Activated naive CD8-positive, alpha-beta T cell treated with anti-CD3 and anti-CD28 coated beads, Interleukin-2, amount 10 ng/mL, durations not matched to agents 7 days and 5 days (primary cell): Measurements from ENCODE around the gene TMPRSS11E. TPM values are rescaled to one million over a fixed set of nuclear protein-coding genes. Genes with fewer than 3 reads are reported as not detected.
"Not testable (repeated sequence)": the region's sequence is repeated elsewhere in the genome, so short reads cannot be mapped to it uniquely, and the experiment has no call there.

ENCODE experiments used
- ATAC-seq: fragments of 150-1000 bp; cut with Tn5 transposase; one replicate; pipeline ENCODE4 v1.10.0; 2021; ENCODE audit warnings: low read depth, moderate library complexity
- POLR2A ChIA-PET: fragments of 350-600 bp; sonication (Branson Sonifier 250); formaldehyde crosslinking; loops from one replicate; lab custom pipeline; 2021; ENCODE audit warnings: antibody characterized with exemption; lab: Charles Lee
- DNase-seq: peaks from one replicate; pipeline ENCODE4 v3.0.0; 2021
- H3K27ac Mint-ChIP-seq: one replicate; pipeline ENCODE4 v1.8.0; 2022; ENCODE audit warnings: mild to moderate bottlenecking, mixed read lengths
- H3K27me3 Mint-ChIP-seq: one replicate; pipeline ENCODE4 v1.8.0; 2022; ENCODE audit warnings: mild to moderate bottlenecking, moderate library complexity, mixed read lengths
- H3K36me3 Mint-ChIP-seq: one replicate; pipeline ENCODE4 v1.8.0; 2021; ENCODE audit warnings: mild to moderate bottlenecking, mixed read lengths
- H3K4me1 Mint-ChIP-seq: one replicate; pipeline ENCODE4 v1.8.0; 2021; ENCODE audit warnings: mixed read lengths
- H3K4me3 Mint-ChIP-seq: one replicate; pipeline ENCODE4 v1.8.0; 2022; ENCODE audit warnings: mild to moderate bottlenecking, moderate library complexity, mixed read lengths
- H3K9me3 Mint-ChIP-seq: one replicate; pipeline ENCODE4 v1.8.0; 2021; ENCODE audit warnings: mixed read lengths
- total RNA-seq, 2 experiments: library from RNA; stranded (reverse); gene quantifications; one replicate each; pipeline ENCODE4 v1.2.3, GENCODE V29; 2021

TMPRSS11E gene
- total RNA-seq, 2 experiments from 2014 or later, result 0.22 TPM; not detected in 1

DNA sequence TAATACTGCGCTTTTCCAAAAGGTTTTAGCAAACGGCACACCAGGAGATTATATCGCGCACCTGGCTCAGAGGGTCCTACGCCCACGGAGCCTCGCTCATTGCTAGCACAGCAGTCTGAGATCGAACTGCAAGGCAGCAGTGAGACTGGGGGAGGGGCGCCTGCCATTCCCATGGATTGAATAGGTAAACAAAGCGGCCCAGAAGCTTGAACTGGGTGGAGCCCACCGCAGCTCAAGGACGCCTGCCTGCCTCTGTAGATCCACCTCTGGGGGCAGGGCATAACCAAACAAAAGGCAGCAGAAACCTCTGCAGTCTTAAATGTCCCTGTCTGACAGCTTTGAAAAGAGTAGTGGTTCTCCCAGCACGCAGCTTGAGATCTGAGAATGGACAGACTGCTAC, 95.5 kb downstream of the TMPRSS11E start:
- DNase-seq, POLR2A ChIA-PET, H3K4me3 Mint-ChIP-seq, H3K27me3 Mint-ChIP-seq, H3K9me3 Mint-ChIP-seq, ATAC-seq, H3K36me3 Mint-ChIP-seq, H3K27ac Mint-ChIP-seq, H3K4me1 Mint-ChIP-seq: not testable (repeated sequence)

Other genes starting within 250 kb of the TMPRSS11E start
- gene TMPRSS11B, start 201.8 kb upstream of the TMPRSS11E start, total RNA-seq, result not detected
- gene YTHDC1, start 97.4 kb upstream of the TMPRSS11E start, total RNA-seq, result 100 to 1,000 TPM; 120 to 122 TPM
- gene UGT2B17, start 128.9 kb downstream of the TMPRSS11E start, total RNA-seq, result not detected
- not detected for gene UGT2B15, start 223.2 kb downstream of the TMPRSS11E start, total RNA-seq